Left hindlimb (tissue), 1 donor: Measurements from ENCODE around the gene IGFL3.

Experiments
- DNase-seq: peaks from one replicate; pipeline ENCODE4 v3.0.0-alpha.2; 2018

The IGFL3 gene

GRCh38 chr19:46076031-46076880 lies 48.2 kb downstream of the IGFL3 start:
- DNase-seq, result no peak

GRCh38 chr19:46073268-46073922 lies 51.1 kb downstream of the IGFL3 start:
- DNase-seq, result no peak
